ENCODE data around the gene ETAA1.

The ETAA1 gene

GRCh38 chr2:67437114-67437513 lies 40.0 kb downstream of the ETAA1 start:
- no peak for DNase-seq (ENCODE audit: low read depth in 2 of 2)

GRCh38 chr2:67438337-67438736 lies 41.2 kb downstream of the ETAA1 start:
- no peak for DNase-seq (ENCODE audit: low read depth in 2 of 2)

GRCh38 chr2:67445652-67446268 lies 48.6 kb downstream of the ETAA1 start:
- no peak for DNase-seq (ENCODE audit: low read depth in 2 of 2)

- DNase-seq (ENCODE audit: low read depth in 2 of 2), result no peak
These were observed 49.4 kb downstream of the ETAA1 start for GRCh38 chr2:67446491-67446911.

- DNase-seq (ENCODE audit: low read depth in 2 of 2), result no peak
These were observed 51.5 kb downstream of the ETAA1 start for GRCh38 chr2:67448648-67449047.

GRCh38 chr2:67451086-67451832 lies 54.1 kb downstream of the ETAA1 start:
- DNase-seq (ENCODE audit: low read depth in 2 of 2), result no peak

- DNase-seq (ENCODE audit: low read depth in 2 of 2), result no peak
These were observed 56.2 kb downstream of the ETAA1 start for GRCh38 chr2:67453310-67453709.

- DNase-seq (ENCODE audit: low read depth in 2 of 2), result no peak
These were observed 58.3 kb downstream of the ETAA1 start for GRCh38 chr2:67455219-67456142.

- no peak for DNase-seq (ENCODE audit: low read depth in 2 of 2)
These were observed 59.3 kb downstream of the ETAA1 start for GRCh38 chr2:67456428-67456827.

- no peak for DNase-seq (ENCODE audit: low read depth in 2 of 2)
These were observed 60.6 kb downstream of the ETAA1 start for GRCh38 chr2:67457699-67458098.

- DNase-seq (ENCODE audit: low read depth in 2 of 2), result no peak
These were observed 62.6 kb downstream of the ETAA1 start for GRCh38 chr2:67459761-67460160.
